ENCODE data around the gene MAP3K3.
A peak's percentile ranks its signal among the peaks of the same experiment; 100 is the strongest.

- TF ChIP-seq POLR2A (IDR thresholded peaks at IDR 0.05; ENCODE audit: low read length) (peak; percentile 50), GATA1 (IDR thresholded peaks at IDR 0.05; ENCODE audit: low read depth, low read length) (no peak)
Measured at GRCh38 chr17:63621684-63622573, at the start of gene MAP3K3.
